ENCODE measurements around the gene IQSEC1.

IQSEC1 gene

DNA sequence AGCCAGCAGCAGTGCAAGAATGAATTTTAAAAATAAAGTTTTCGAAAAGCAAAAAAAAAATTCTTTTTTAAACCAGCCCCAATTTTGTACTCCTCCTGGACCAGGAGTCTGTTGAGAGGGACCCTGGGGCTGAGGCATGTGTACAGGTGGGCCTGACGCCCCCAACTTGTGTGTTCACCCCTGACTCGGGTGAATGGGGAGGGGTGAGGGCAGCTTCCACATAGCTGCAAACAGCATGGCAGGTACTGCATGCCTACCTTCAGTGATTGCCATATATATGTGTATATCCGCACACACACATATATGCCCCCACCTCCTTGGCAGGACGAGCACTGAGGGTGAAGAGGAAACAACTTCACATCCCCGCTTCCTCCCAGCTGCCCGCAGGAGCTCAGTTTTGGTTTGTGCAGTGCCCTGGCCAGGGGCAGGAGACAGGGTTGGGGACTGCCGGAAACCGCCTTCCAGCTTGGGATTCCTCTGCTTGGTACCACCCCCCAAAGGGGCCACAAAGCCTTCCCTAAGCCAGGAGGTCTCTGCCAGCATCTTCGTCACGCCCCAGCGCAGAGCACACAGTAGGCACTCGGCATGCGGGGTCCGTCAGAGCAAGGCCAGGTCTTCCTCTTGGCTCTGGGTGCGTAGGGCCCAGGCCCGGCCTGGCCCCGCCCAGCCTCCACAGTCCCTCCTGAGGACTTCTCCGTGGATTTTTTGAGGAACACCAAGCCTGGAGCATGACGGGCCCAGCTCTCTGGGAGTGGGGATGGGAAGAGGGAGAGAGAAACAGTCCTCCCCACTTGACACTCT, 170.0 kb downstream of the IQSEC1 start:
- no peak overlapping the region for H4K91ac ChIP-seq (ENCODE audit: low read length)

DNA sequence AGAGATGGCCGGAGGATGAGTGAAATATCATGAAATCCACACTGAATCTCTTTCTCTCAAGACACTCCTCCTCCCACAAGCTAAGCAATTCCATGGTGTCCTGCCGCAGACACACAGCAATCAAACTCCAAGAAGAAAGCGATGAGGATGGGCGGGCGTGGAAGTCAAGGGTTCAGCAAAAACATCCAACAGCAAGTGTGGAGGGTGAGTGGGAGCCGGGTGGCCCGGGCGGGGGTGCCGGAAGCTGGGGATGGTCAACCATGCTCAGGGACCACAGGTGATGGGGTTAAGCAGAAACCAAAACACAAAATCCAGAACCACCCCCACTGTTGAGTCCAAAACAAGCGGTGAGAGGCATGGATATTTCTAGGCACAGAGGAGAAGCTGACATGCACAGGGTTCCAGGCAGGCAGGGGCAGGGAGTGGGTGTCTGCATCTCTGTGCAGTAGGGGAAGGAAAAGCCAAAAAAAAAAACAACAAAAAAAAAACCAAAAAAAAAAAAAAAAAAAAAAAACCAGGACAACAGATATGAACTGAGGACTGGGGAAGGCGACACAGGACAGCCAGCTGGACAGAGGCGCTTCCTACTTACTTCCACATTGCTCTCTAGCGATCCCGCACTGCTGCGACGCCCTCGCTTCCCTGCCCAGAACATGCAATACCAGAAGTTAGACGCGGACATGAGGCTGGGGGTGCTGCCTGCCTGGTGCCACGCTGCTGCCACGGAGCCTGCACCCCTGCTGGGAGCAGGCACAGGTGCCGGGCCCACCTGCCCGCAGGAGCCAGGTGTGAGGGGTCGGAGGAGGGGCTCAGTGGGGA, 170.8 kb downstream of the IQSEC1 start:
- H2BK120ac ChIP-seq (ENCODE audit: low read depth, low read length): no peak overlapping the region
- H2AK5ac ChIP-seq (ENCODE audit: low read length, severe bottlenecking): no peak overlapping the region
- WGBS: 95% methylated on average over 18 of the region's 24 CpGs
- H3K9ac ChIP-seq (ENCODE audit: low read length): no peak overlapping the region
- H3K36me3 ChIP-seq (ENCODE audit: control insufficient read depth in 1 of 2, insufficient read depth in 2 of 2, low read depth in 1 of 2, low read length in 2 of 2): peaks cover 51 to 90% of the 10 kb centered on the region in 2 experiments
- no peak overlapping the region for H3K18ac ChIP-seq (ENCODE audit: low read depth in 1 of 2, low read length in 2 of 2)
- no peaks in the 10 kb centered on the region for H3K9me3 ChIP-seq (ENCODE audit: control insufficient read depth, low read length)
- no peak overlapping the region for H2AFZ ChIP-seq (ENCODE audit: low read depth, low read length)
- no peak overlapping the region for H3K14ac ChIP-seq (ENCODE audit: low read length in 2 of 2)
- H3K4me3 ChIP-seq (ENCODE audit: insufficient read depth in 1 of 2, low read depth in 1 of 2, low read length in 2 of 2): no peak overlapping the region
- no peak overlapping the region for H4K91ac ChIP-seq (ENCODE audit: low read length)
- H3K4me1 ChIP-seq (ENCODE audit: control insufficient read depth, insufficient read depth, low read depth, low read length): peaks cover 5% of the 10 kb centered on the region
- H3K4ac ChIP-seq (ENCODE audit: low read depth in 1 of 2, low read length in 2 of 2): no peak overlapping the region
- H3K27ac ChIP-seq (ENCODE audit: low read length, poor library complexity, severe bottlenecking): no peak overlapping the region
- no peak for DNase-seq
- no peaks in the 10 kb centered on the region for H3K27me3 ChIP-seq (ENCODE audit: control insufficient read depth in 1 of 2, insufficient read depth in 1 of 2, low read length in 2 of 2)
- H3K23ac ChIP-seq (ENCODE audit: low read length in 2 of 2): no peak overlapping the region
- H2BK5ac ChIP-seq (ENCODE audit: low read depth, low read length, poor library complexity, severe bottlenecking): no peak overlapping the region
- H4K8ac ChIP-seq (ENCODE audit: low read length): no peak overlapping the region
- no peak overlapping the region for H2BK12ac ChIP-seq (ENCODE audit: low read length in 2 of 2)
- H3K4me2 ChIP-seq (ENCODE audit: low read length, poor library complexity, severe bottlenecking): no peak overlapping the region
- H3K79me1 ChIP-seq (replicated peaks; ENCODE audit: low read length, poor library complexity, severe bottlenecking): peaks cover 9% of the 10 kb centered on the region
- H2BK15ac ChIP-seq (ENCODE audit: low read depth, poor library complexity, severe bottlenecking): no peak overlapping the region

More for the DNA sequence above, 170.0 kb downstream of the IQSEC1 start:
- Histone ChIP-seq H3K4me2 (ENCODE audit: low read length, poor library complexity, severe bottlenecking) (no peak overlapping the region), H3K18ac (ENCODE audit: low read depth in 1 of 2, low read length in 2 of 2) (no peak overlapping the region), H3K27me3 (ENCODE audit: control insufficient read depth in 1 of 2, insufficient read depth in 1 of 2, low read length in 2 of 2) (no peaks in the 10 kb centered on the region), H2AK5ac (ENCODE audit: low read length, severe bottlenecking) (no peak overlapping the region), H2BK120ac (ENCODE audit: low read depth, low read length) (no peak overlapping the region), H4K8ac (ENCODE audit: low read length) (no peak overlapping the region), H3K4me3 (ENCODE audit: insufficient read depth in 1 of 2, low read depth in 1 of 2, low read length in 2 of 2) (no peak overlapping the region), H3K79me1 (replicated peaks; ENCODE audit: low read length, poor library complexity, severe bottlenecking) (peaks cover 9% of the 10 kb centered on the region), H2AFZ (ENCODE audit: low read depth, low read length) (no peak overlapping the region), H2BK12ac (ENCODE audit: low read length in 2 of 2) (no peak overlapping the region), H3K9ac (ENCODE audit: low read length) (no peak overlapping the region), H2BK5ac (ENCODE audit: low read depth, low read length, poor library complexity, severe bottlenecking) (no peak overlapping the region), H3K14ac (ENCODE audit: low read length in 2 of 2) (no peak overlapping the region), H3K36me3 (ENCODE audit: control insufficient read depth in 1 of 2, insufficient read depth in 2 of 2, low read depth in 1 of 2, low read length in 2 of 2) (peaks cover 56 to 93% of the 10 kb centered on the region in 2 experiments), H3K27ac (ENCODE audit: low read length, poor library complexity, severe bottlenecking) (no peak overlapping the region), H3K4me1 (ENCODE audit: control insufficient read depth, insufficient read depth, low read depth, low read length) (peaks cover 3% of the 10 kb centered on the region), H3K4ac (ENCODE audit: low read depth in 1 of 2, low read length in 2 of 2) (no peak overlapping the region), H3K9me3 (ENCODE audit: control insufficient read depth, low read length) (no peaks in the 10 kb centered on the region), H2BK15ac (ENCODE audit: low read depth, poor library complexity, severe bottlenecking) (no peak overlapping the region), H3K23ac (ENCODE audit: low read length in 2 of 2) (no peak overlapping the region)
- no peak for DNase-seq
- WGBS: 97% methylated on average over 17 of the region's 20 CpGs

GRCh38 chr3:12901623-12902045, 171.6 kb downstream of the IQSEC1 start:
- no peak overlapping the region for H3K4ac ChIP-seq (ENCODE audit: low read depth in 1 of 2, low read length in 2 of 2)
- H3K14ac ChIP-seq (ENCODE audit: low read length in 2 of 2): no peak overlapping the region
- peaks cover 48 to 84% of the 10 kb centered on the region in 2 experiments for H3K36me3 ChIP-seq (ENCODE audit: control insufficient read depth in 1 of 2, insufficient read depth in 2 of 2, low read depth in 1 of 2, low read length in 2 of 2)

DNA sequence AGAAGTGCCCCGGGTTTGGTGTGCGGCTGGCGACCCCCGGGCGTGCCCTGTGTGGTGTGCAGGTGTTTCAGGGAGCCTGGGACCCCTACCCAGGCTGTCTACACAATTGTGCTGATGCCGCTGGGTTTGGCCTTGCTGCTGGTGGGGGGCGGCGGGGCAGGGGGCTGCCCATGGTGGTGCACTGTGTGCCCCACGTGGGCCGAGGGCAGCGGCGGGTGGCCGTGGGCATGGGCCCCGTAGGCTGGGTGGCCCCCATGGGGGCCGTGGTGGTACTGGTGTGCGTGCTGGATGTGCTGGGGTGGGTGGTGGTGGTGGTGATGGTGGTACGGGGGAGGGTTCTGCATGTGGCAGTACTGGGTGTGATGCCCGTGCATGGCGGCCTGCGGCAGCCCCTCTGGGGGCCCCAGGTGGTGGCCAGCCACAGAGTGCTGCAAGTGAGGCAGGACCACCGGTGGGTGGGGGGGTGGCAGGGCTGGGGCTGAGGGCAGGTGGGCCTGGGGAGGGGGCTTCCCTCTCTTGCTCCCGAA, 172.3 kb downstream of the IQSEC1 start:
- no peak overlapping the region for H2BK12ac ChIP-seq (ENCODE audit: low read length in 2 of 2)
- H3K4me2 ChIP-seq (ENCODE audit: low read length, poor library complexity, severe bottlenecking): no peak overlapping the region
- no peak overlapping the region for H2AFZ ChIP-seq (ENCODE audit: low read depth, low read length)
- no peak overlapping the region for H3K18ac ChIP-seq (ENCODE audit: low read depth in 1 of 2, low read length in 2 of 2)
- H2BK5ac ChIP-seq (ENCODE audit: low read depth, low read length, poor library complexity, severe bottlenecking): no peak overlapping the region
- no peak overlapping the region for H4K8ac ChIP-seq (ENCODE audit: low read length)
- H3K36me3 ChIP-seq (ENCODE audit: control insufficient read depth in 1 of 2, insufficient read depth in 2 of 2, low read depth in 1 of 2, low read length in 2 of 2): peaks cover 41 to 77% of the 10 kb centered on the region in 2 experiments
- no peak overlapping the region for H3K23ac ChIP-seq (ENCODE audit: low read length in 2 of 2)
- 92% methylated on average over 21 of the region's 22 CpGs for WGBS
- no peak overlapping the region for H3K4me3 ChIP-seq (ENCODE audit: insufficient read depth in 1 of 2, low read depth in 1 of 2, low read length in 2 of 2)
- no peak for DNase-seq
- no peak overlapping the region for H3K27ac ChIP-seq (ENCODE audit: low read length, poor library complexity, severe bottlenecking)
- H4K91ac ChIP-seq (ENCODE audit: low read length): no peak overlapping the region
- H3K79me1 ChIP-seq (replicated peaks; ENCODE audit: low read length, poor library complexity, severe bottlenecking): peaks cover 9% of the 10 kb centered on the region
- H3K9me3 ChIP-seq (ENCODE audit: control insufficient read depth, low read length): no peaks in the 10 kb centered on the region
- no peak overlapping the region for H2AK5ac ChIP-seq (ENCODE audit: low read length, severe bottlenecking)
- peaks cover 7% of the 10 kb centered on the region for H3K4me1 ChIP-seq (ENCODE audit: control insufficient read depth, insufficient read depth, low read depth, low read length)
- H3K14ac ChIP-seq (ENCODE audit: low read length in 2 of 2): no peak overlapping the region
- no peak overlapping the region for H2BK120ac ChIP-seq (ENCODE audit: low read depth, low read length)
- H3K4ac ChIP-seq (ENCODE audit: low read depth in 1 of 2, low read length in 2 of 2): no peak overlapping the region
- H3K27me3 ChIP-seq (ENCODE audit: control insufficient read depth in 1 of 2, insufficient read depth in 1 of 2, low read length in 2 of 2): no peaks in the 10 kb centered on the region
- no peak overlapping the region for H2BK15ac ChIP-seq (ENCODE audit: low read depth, poor library complexity, severe bottlenecking)
- no peak overlapping the region for H3K9ac ChIP-seq (ENCODE audit: low read length)

More at GRCh38 chr3:12901623-12902045, 171.6 kb downstream of the IQSEC1 start:
- no peak for DNase-seq
- no peaks in the 10 kb centered on the region for H3K9me3 ChIP-seq (ENCODE audit: control insufficient read depth, low read length)
- H3K4me3 ChIP-seq (ENCODE audit: insufficient read depth in 1 of 2, low read depth in 1 of 2, low read length in 2 of 2): no peak overlapping the region
- H3K27ac ChIP-seq (ENCODE audit: low read length, poor library complexity, severe bottlenecking): no peak overlapping the region
- 86% methylated on average over 4 of the region's 6 CpGs for WGBS
- H3K4me2 ChIP-seq (ENCODE audit: low read length, poor library complexity, severe bottlenecking): no peak overlapping the region
- no peak overlapping the region for H4K91ac ChIP-seq (ENCODE audit: low read length)
- no peak overlapping the region for H2BK5ac ChIP-seq (ENCODE audit: low read depth, low read length, poor library complexity, severe bottlenecking)
- H3K23ac ChIP-seq (ENCODE audit: low read length in 2 of 2): no peak overlapping the region
- H3K79me1 ChIP-seq (replicated peaks; ENCODE audit: low read length, poor library complexity, severe bottlenecking): peaks cover 9% of the 10 kb centered on the region
- no peak overlapping the region for H2BK120ac ChIP-seq (ENCODE audit: low read depth, low read length)
- no peak overlapping the region for H2AK5ac ChIP-seq (ENCODE audit: low read length, severe bottlenecking)
- H2BK12ac ChIP-seq (ENCODE audit: low read length in 2 of 2): no peak overlapping the region
- no peak overlapping the region for H3K18ac ChIP-seq (ENCODE audit: low read depth in 1 of 2, low read length in 2 of 2)
- H3K9ac ChIP-seq (ENCODE audit: low read length): no peak overlapping the region
- H3K4me1 ChIP-seq (ENCODE audit: control insufficient read depth, insufficient read depth, low read depth, low read length): peaks cover 7% of the 10 kb centered on the region
- no peak overlapping the region for H2BK15ac ChIP-seq (ENCODE audit: low read depth, poor library complexity, severe bottlenecking)
- H4K8ac ChIP-seq (ENCODE audit: low read length): no peak overlapping the region
- no peaks in the 10 kb centered on the region for H3K27me3 ChIP-seq (ENCODE audit: control insufficient read depth in 1 of 2, insufficient read depth in 1 of 2, low read length in 2 of 2)
- no peak overlapping the region for H2AFZ ChIP-seq (ENCODE audit: low read depth, low read length)

Data from mesenchymal stem cell (in vitro differentiated cells and primary cell).